IMR-90 (cell line): ENCODE results near the gene DAB1. TPM values are rescaled to one million over a fixed set of nuclear protein-coding genes. Genes with fewer than 3 reads are reported as not detected.

ENCODE experiments used
- ATAC-seq: fragments of 200-7000 bp; cut with Tn5 transposase; 2 replicates; pipeline ENCODE4 v1.9.1; 2020; ENCODE audit warnings: low read depth, mild to moderate bottlenecking, moderate library complexity
- BruUV-seq: library from RNA; stranded (reverse); fragments of 400-500 nt; replicated peaks from 2 replicates; lab custom pipeline; 2021; lab: Mats Ljungman, UMichigan
- CTCF ChIA-PET: fragments of 300-600 bp; formaldehyde crosslinking; extraction: SDS; loops from one replicate; lab custom pipeline; 2021; ENCODE audit warnings: antibody characterized with exemption; lab: Yijun Ruan, JAX
- POLR2A ChIA-PET: fragments of 300-600 bp; sonication (Branson Sonifier 250); formaldehyde crosslinking; loops from one replicate; lab custom pipeline; 2022; ENCODE audit warnings: antibody characterized with exemption; ENCODE audit not compliant: unreplicated experiment; lab: Charles Lee
- DNase-seq: peaks from one replicate; pipeline ENCODE4 v3.0.0; 2013
- H2AFZ ChIP-seq: replicated peaks from 2 replicates; pipeline ENCODE3; 2013; ENCODE audit warnings: low read length, mild to moderate bottlenecking; ENCODE audit not compliant: poor library complexity
- H2AK5ac ChIP-seq: 2 replicates; pipeline ENCODE4 v1.6.1; 2013; ENCODE audit warnings: low read depth, low read length, inconsistent platforms
- H2AK9ac ChIP-seq: replicated peaks from 2 replicates; pipeline ENCODE3; 2013; ENCODE audit warnings: mild to moderate bottlenecking, low read depth, low read length, moderate library complexity; ENCODE audit not compliant: poor library complexity
- H2BK120ac ChIP-seq: 2 replicates; pipeline ENCODE4 v1.6.1; 2013; ENCODE audit warnings: low read depth, low read length, inconsistent platforms
- H2BK15ac ChIP-seq: 3 replicates; pipeline ENCODE4 v1.6.1; 2013; ENCODE audit warnings: low read depth, low read length, inconsistent platforms
- H2BK20ac ChIP-seq: 2 replicates; pipeline ENCODE4 v1.6.1; 2013; ENCODE audit warnings: low read depth, mild to moderate bottlenecking, inconsistent platforms, low read length, moderate library complexity
- H2BK5ac ChIP-seq: 2 replicates; pipeline ENCODE4 v1.6.1; 2013; ENCODE audit warnings: mild to moderate bottlenecking, low read depth, low read length, inconsistent platforms; ENCODE audit not compliant: poor library complexity, severe bottlenecking
- H3K14ac ChIP-seq: replicated peaks from 2 replicates; pipeline ENCODE4 v1.6.1; 2013; ENCODE audit warnings: low read depth, low read length, inconsistent platforms
- H3K18ac ChIP-seq: 2 replicates; pipeline ENCODE4 v1.6.1; 2013; ENCODE audit warnings: low read depth, low read length, control low read depth
- H3K23ac ChIP-seq: 2 replicates; pipeline ENCODE4 v1.6.1; 2013; ENCODE audit warnings: low read depth, low read length, inconsistent platforms
- H3K27ac ChIP-seq: 2 replicates; pipeline ENCODE4 v1.5.1; 2013; ENCODE audit warnings: mild to moderate bottlenecking, control low read depth, low read length; ENCODE audit not compliant: insufficient read depth
- H3K27me3 ChIP-seq: 2 replicates; pipeline ENCODE4 v1.6.1; 2013; ENCODE audit warnings: low read length; ENCODE audit not compliant: control insufficient read depth, insufficient read depth
- H3K36me3 ChIP-seq: 2 replicates; pipeline ENCODE4 v1.6.1; 2013; ENCODE audit warnings: low read length, mixed read lengths; ENCODE audit not compliant: control insufficient read depth, insufficient read depth
- H3K4ac ChIP-seq: 2 replicates; pipeline ENCODE4 v1.6.1; 2013; ENCODE audit warnings: low read depth, low read length, inconsistent platforms
- H3K4me1 ChIP-seq: 2 replicates; pipeline ENCODE4 v1.6.1; 2013; ENCODE audit warnings: low read length, mixed read lengths; ENCODE audit not compliant: control insufficient read depth, insufficient read depth
- H3K4me2 ChIP-seq: 2 replicates; pipeline ENCODE4 v1.6.1; 2013; ENCODE audit warnings: low read depth, mild to moderate bottlenecking, control low read depth, low read length, moderate library complexity
- H3K4me3 ChIP-seq: 2 replicates; pipeline ENCODE4 v1.5.1; 2013; ENCODE audit warnings: low read depth, mild to moderate bottlenecking, control low read depth, low read length, moderate library complexity; ENCODE audit not compliant: insufficient read depth
- H3K56ac ChIP-seq: 2 replicates; pipeline ENCODE4 v1.6.1; 2013; ENCODE audit warnings: low read length, inconsistent platforms; ENCODE audit not compliant: insufficient read depth; ENCODE audit errors: extremely low read depth
- H3K79me1 ChIP-seq, 2 experiments: 2 replicates each; pipeline ENCODE4 v1.6.1; 2013; ENCODE audit warnings: low read length in 2 of 2, inconsistent platforms in 1 of 2, low read depth in 1 of 2
- H3K9ac ChIP-seq: 2 replicates; pipeline ENCODE4 v1.6.1; 2013; ENCODE audit warnings: low read depth, low read length, control low read depth
- H3K9me1 ChIP-seq: 2 replicates; pipeline ENCODE4 v1.6.1; 2013; ENCODE audit warnings: low read length, inconsistent platforms; ENCODE audit not compliant: insufficient read depth
- H3K9me3 ChIP-seq: 2 replicates; pipeline ENCODE4 v1.6.1; 2013; ENCODE audit warnings: low read length; ENCODE audit not compliant: control insufficient read depth, insufficient read depth
- H4K20me1 ChIP-seq: 2 replicates; pipeline ENCODE4 v1.6.1; 2013; ENCODE audit warnings: low read length, inconsistent platforms; ENCODE audit not compliant: insufficient read depth
- H4K5ac ChIP-seq: 2 replicates; pipeline ENCODE4 v1.6.1; 2013; ENCODE audit warnings: mild to moderate bottlenecking, low read depth, low read length, control low read depth
- H4K8ac ChIP-seq, 2 experiments: 2 replicates each; pipeline ENCODE4 v1.6.1; 2013; ENCODE audit warnings: low read depth in 2 of 2, low read length in 2 of 2, control low read depth in 1 of 2, inconsistent platforms in 1 of 2
- H4K91ac ChIP-seq: 2 replicates; pipeline ENCODE4 v1.6.1; 2013; ENCODE audit warnings: low read depth, low read length, inconsistent platforms; ENCODE audit not compliant: insufficient read depth
- BHLHE40 ChIP-seq: fragments of 150-350 bp; IDR thresholded peaks from 2 replicates; pipeline ENCODE4 v1.6.1; 2016; ENCODE audit warnings: mild to moderate bottlenecking, low read depth, low read length
- CEBPB ChIP-seq: IDR thresholded peaks from 2 replicates; pipeline ENCODE4 v1.6.1; 2012; ENCODE audit warnings: low read depth, low read length, improper control_type of control experiment
- CHD1 ChIP-seq: IDR thresholded peaks from 2 replicates; pipeline ENCODE4 v1.6.1; 2012; ENCODE audit warnings: low read depth, low read length, improper control_type of control experiment
- CTCF ChIP-seq: conservative IDR thresholded peaks from 2 replicates; pipeline ENCODE4 v1.5.1; 2012; ENCODE audit warnings: mild to moderate bottlenecking, low read depth, low read length, improper control_type of control experiment
- ELK1 ChIP-seq: fragments of 150-350 bp; IDR thresholded peaks from 2 replicates; pipeline ENCODE4 v1.6.1; 2016; ENCODE audit warnings: low read depth, mild to moderate bottlenecking, low read length, moderate library complexity, borderline replicate concordance
- FOS ChIP-seq: fragments of 150-350 bp; IDR thresholded peaks from 2 replicates; pipeline ENCODE4 v1.6.1; 2016; ENCODE audit warnings: low read depth, low read length
- MAFK ChIP-seq: IDR thresholded peaks from 2 replicates; pipeline ENCODE4 v1.6.1; 2012; ENCODE audit warnings: low read depth, low read length, improper control_type of control experiment
- MAZ ChIP-seq: IDR thresholded peaks from 2 replicates; pipeline ENCODE4 v1.6.1; 2012; ENCODE audit warnings: low read depth, mild to moderate bottlenecking, low read length, improper control_type of control experiment, moderate library complexity, borderline replicate concordance
- MXI1 ChIP-seq: IDR thresholded peaks from 2 replicates; pipeline ENCODE4 v1.6.1; 2012; ENCODE audit warnings: low read depth, mild to moderate bottlenecking, low read length, moderate library complexity, borderline replicate concordance
- NFE2L2 ChIP-seq: fragments of 150-350 bp; IDR thresholded peaks from 2 replicates; pipeline ENCODE4 v1.6.1; 2016; ENCODE audit warnings: low read depth, mild to moderate bottlenecking, low read length
- POLR2A ChIP-seq: IDR thresholded peaks from 2 replicates; pipeline ENCODE4 v1.6.1; 2012; ENCODE audit warnings: mild to moderate bottlenecking, low read depth, low read length
- RAD21 ChIP-seq: IDR thresholded peaks from 2 replicates; pipeline ENCODE4 v1.6.1; 2012; ENCODE audit warnings: low read length, improper control_type of control experiment
- RCOR1 ChIP-seq: IDR thresholded peaks from 2 replicates; pipeline ENCODE4 v1.6.1; 2012; ENCODE audit warnings: mild to moderate bottlenecking, low read length, improper control_type of control experiment; ENCODE audit not compliant: insufficient replicate concordance
- RFX5 ChIP-seq: IDR thresholded peaks from 2 replicates; pipeline ENCODE4 v1.8.0; 2012; ENCODE audit warnings: low read depth, mild to moderate bottlenecking, low read length, moderate library complexity
- SMC3 ChIP-seq: fragments of 150-350 bp; IDR thresholded peaks from 2 replicates; pipeline ENCODE4 v1.6.1; 2016; ENCODE audit warnings: low read depth, mild to moderate bottlenecking, antibody characterized with exemption, low read length, moderate library complexity
- USF2 ChIP-seq: fragments of 150-350 bp; IDR thresholded peaks from 2 replicates; pipeline ENCODE4 v1.6.1; 2017; ENCODE audit warnings: mild to moderate bottlenecking, antibody characterized with exemption, low read length, low read depth
- whole genome bisulfite sequencing, 2 experiments: methylation state at CpG; one replicate each; pipeline versions ENCODE4 v1.1.5 to v1.1.7; 2013; ENCODE audit warnings: missing lambda C conversion rate in 2 of 2; ENCODE audit not compliant: insufficient read length in 1 of 2; ENCODE audit errors: extremely low coverage in 2 of 2; 5-methylcytosine and 5-hydroxymethylcytosine counted together
- dilution Hi-C: fragments of 300-500 bp; cut with HindIII; formaldehyde crosslinking; loops from one replicate; pipeline ENCODE4 v1.14.3; 2018; ENCODE audit warnings: low sequenced_read_pairs; ENCODE audit not compliant: unreplicated experiment
- in situ Hi-C: fragments of 300-500 bp; cut with MboI; formaldehyde crosslinking; loops from 3 replicates; pipeline ENCODE4 v1.14.3; 2019; ENCODE audit warnings: low sequenced_read_pairs, inconsistent platforms, mixed read lengths
- intact Hi-C: fragments of 100-400 bp; cut with micrococcal nuclease; formaldehyde crosslinking; loops from 2 replicates; pipeline ENCODE4 v1.10.0; 2022
- polyA plus RNA-seq, 3 experiments: library from polyadenylated mRNA; depleted of rRNA; stranded (reverse); fragments of >200 nt; gene quantifications; 2 replicates each; pipeline ENCODE4 v1.2.3, GENCODE V29; 2012; ENCODE audit warnings: low replicate concordance in 1 of 3
- total RNA-seq: library from RNA; depleted of rRNA; stranded (reverse); fragments of >200 nt; gene quantifications from 2 replicates; pipeline ENCODE4 v1.2.3, GENCODE V29; 2012

DAB1 gene
- total and polyA plus RNA-seq, 2 of the 4 experiments (the other 2 are of a cell fraction), result 0.18 to 0.41 TPM

- no peak for DNase-seq
- Histone ChIP-seq H3K14ac (no peak overlapping the region), H3K4ac (no peak overlapping the region), H3K4me3 (no peak overlapping the region), H3K4me2 (no peak overlapping the region), H4K20me1 (no peaks in the 10 kb centered on the region), H2BK5ac (no peak overlapping the region), H4K8ac (no peak overlapping the region), H3K27ac (no peak overlapping the region), H2BK120ac (no peak overlapping the region), H3K9me1 (no peaks in the 10 kb centered on the region), H3K56ac (no peak overlapping the region), H3K4me1 (no peaks in the 10 kb centered on the region), H4K5ac (no peak overlapping the region), H3K9ac (no peak overlapping the region), H2AK5ac (no peak overlapping the region), H2BK15ac (no peak overlapping the region), H3K23ac (no peak overlapping the region), H3K79me1 (no peaks in the 10 kb centered on the region), H3K36me3 (no peaks in the 10 kb centered on the region), H3K18ac (no peak overlapping the region), H3K27me3 (no peaks in the 10 kb centered on the region), H2BK20ac (no peak overlapping the region), H2AK9ac (no peak overlapping the region), H3K9me3 (no peaks in the 10 kb centered on the region), H4K91ac (no peak overlapping the region), H2AFZ (no peak overlapping the region)
- no CpG with 5 or more reads among the region's 4 CpGs for WGBS, 2 experiments
- TF ChIP-seq USF2 (no peak), CEBPB (no peak), RFX5 (no peak), NFE2L2 (no peak), ELK1 (no peak), RAD21 (no peak), FOS (no peak), CTCF (no peak), MXI1 (no peak), RCOR1 (no peak), POLR2A (no peak), BHLHE40 (no peak), CHD1 (no peak), SMC3 (no peak), MAFK (no peak), MAZ (no peak)
- CTCF ChIA-PET, result no interaction called here
- no peak for ATAC-seq
- intact Hi-C loops (no loop called here), dilution Hi-C loops (no loop called here), in situ Hi-C loops (no loop called here)
- POLR2A ChIA-PET, result no interaction called here
- BruUV-seq, result no TSS peak
These were observed 194.8 kb downstream of the DAB1 start for GRCh38 chr1:57229076-57229475.
